ENCODE measurements around the gene ZBTB2. TPM values are rescaled to one million over a fixed set of nuclear protein-coding genes. Genes with fewer than 3 reads are reported as not detected.

The ZBTB2 gene
- 10 to 100 TPM; 15.3 to 26.7 (median 25.5) TPM for total RNA-seq
- 10 to 100 TPM; 13.8 to 25.7 TPM for polyA plus RNA-seq
- total RNA-seq = 37.2 reads per million, percentile 64 among the genes with 10 or more reads in this experiment

- H3K36me3 ChIP-seq (ENCODE audit: control insufficient read depth in 2 of 3, insufficient read depth in 3 of 3, low read length in 3 of 3) = peaks cover 0 to 7% (median 0%) of the 10 kb centered on the region in 3 experiments
- intact Hi-C loops (cut with micrococcal nuclease) = loop anchor here (1.0 to 10.0 kb wide), 10 partner anchors 15 to 1824 kb away; partner anchors contain the start of genes FBXO5 (in 2 of the 2), GINM1 (in 2 of the 2), MTRF1L (in 2 of the 2) and KATNA1 (in 1 of the 2)
- H3K27me3 ChIP-seq (ENCODE audit: control insufficient read depth in 2 of 2, insufficient read depth in 2 of 2, low read length in 2 of 2) = no peaks in the 10 kb centered on the region
- H3K27ac ChIP-seq (ENCODE audit: low read depth, low read length) = peak within 1 kb of the TSS; percentile 96
- Mint-ChIP-seq H3K9me3 (peaks cover 0 to 5% (median 0%) of the 10 kb centered on the region in 11 donors), H3K36me3 (peaks cover 0 to 16% (median 4%) of the 10 kb centered on the region in 5 donors), H3K4me1 (peaks cover 44 to 76% (median 71%) of the 10 kb centered on the region in 7 donors), H3K4me3 (peak within 1 kb of the TSS; percentile 92 to 99 (median 98)), H3K27me3 (peaks cover 0 to 4% (median 0%) of the 10 kb centered on the region in 5 donors), H3K27ac (peak within 1 kb of the TSS; percentile 90 to 100 (median 98))
- POLR2A ChIA-PET = interaction anchor here (0.6 to 3.8 kb wide), 8 partner anchors 13 to 793 kb away, joined by 6 to 50 read pairs (median 24); partner anchors contain the start of gene RMND1
- no peaks in the 10 kb centered on the region for H3K9me3 ChIP-seq (ENCODE audit: control insufficient read depth in 2 of 3, low read length in 3 of 3)
- DNase-seq = peak; percentile 51 to 79 (median 67)
- CTCF ChIA-PET = no interaction called here
- peak within 1 kb of the TSS; percentile 57 for H3K4me3 ChIP-seq (ENCODE audit: low read length)
- ATAC-seq = no peak
- H3K4me1 ChIP-seq (ENCODE audit: control insufficient read depth in 2 of 2, insufficient read depth in 2 of 2, low read length in 2 of 2) = peaks cover 53% of the 10 kb centered on the region in 2 donors
These were observed at the start of gene ZBTB2 for GRCh38 chr6:151391471-151392413. Gene ZBTB2, minus strand, starts transcription at chr6:151391559. Its CDS starts 17,922 bp downstream, at chr6:151373637.

GRCh38 chr6:151440930-151441329 lies 49.6 kb upstream of the ZBTB2 start:
- H3K4me3 Mint-ChIP-seq = no peak overlapping the region
- H3K36me3 Mint-ChIP-seq = peaks cover 0 to 22% (median 6%) of the 10 kb centered on the region in 5 donors
- no peaks in the 10 kb centered on the region for H3K27me3 ChIP-seq (ENCODE audit: control insufficient read depth in 2 of 2, insufficient read depth in 2 of 2, low read length in 2 of 2)
- peaks cover 6 to 8% of the 10 kb centered on the region in 2 donors for H3K4me1 ChIP-seq (ENCODE audit: control insufficient read depth in 2 of 2, insufficient read depth in 2 of 2, low read length in 2 of 2)
- intact Hi-C loops (cut with micrococcal nuclease) = loop anchor here (1.0 to 10.0 kb wide), 4 partner anchors 35 to 828 kb away; no protein-coding TSS in a partner anchor
- peak in 7 of 9 donors; percentile 10 to 46 (median 33) for DNase-seq
- H3K9me3 ChIP-seq (ENCODE audit: control insufficient read depth in 2 of 3, low read length in 3 of 3) = no peaks in the 10 kb centered on the region
- CTCF ChIA-PET = interaction anchor here (0.6 to 5.0 kb wide), 10 partner anchors 21 to 793 kb away, joined by 3 to 20 read pairs (median 4); no protein-coding TSS in a partner anchor
- peaks cover 0 to 10% (median 0%) of the 10 kb centered on the region in 3 experiments for H3K36me3 ChIP-seq (ENCODE audit: control insufficient read depth in 2 of 3, insufficient read depth in 3 of 3, low read length in 3 of 3)
- H3K27me3 Mint-ChIP-seq = no peaks in the 10 kb centered on the region
- no peak overlapping the region for H3K4me3 ChIP-seq (ENCODE audit: low read length)
- peaks cover 16 to 62% (median 47%) of the 10 kb centered on the region in 7 donors for H3K4me1 Mint-ChIP-seq
- peak; percentile 47 for ATAC-seq
- no peak overlapping the region for H3K27ac ChIP-seq (ENCODE audit: low read depth, low read length)
- POLR2A ChIA-PET = interaction anchor here (1.0 to 1.5 kb wide), 3 partner anchors 8 to 11 kb away, joined by 4 to 5 read pairs (median 5); partner anchors contain the start of gene RMND1
- H3K9me3 Mint-ChIP-seq = no peaks in the 10 kb centered on the region
- peak overlapping the region in 3 of 9 donors; percentile 2 to 23 (median 20) for H3K27ac Mint-ChIP-seq

GRCh38 chr6:151440498-151440897 lies 49.1 kb upstream of the ZBTB2 start:
- Mint-ChIP-seq H3K27me3 (no peaks in the 10 kb centered on the region), H3K4me1 (peaks cover 16 to 59% (median 44%) of the 10 kb centered on the region in 7 donors), H3K27ac (peak overlapping the region in 4 of 9 donors; percentile 2 to 23 (median 18)), H3K9me3 (no peaks in the 10 kb centered on the region), H3K36me3 (peaks cover 0 to 22% (median 6%) of the 10 kb centered on the region in 5 donors), H3K4me3 (peak overlapping the region in 1 of 10 donors; percentile 15)
- H3K36me3 ChIP-seq (ENCODE audit: control insufficient read depth in 2 of 3, insufficient read depth in 3 of 3, low read length in 3 of 3) = peaks cover 0 to 10% (median 0%) of the 10 kb centered on the region in 3 experiments
- ATAC-seq (no peak), DNase-seq (no peak)
- H3K27me3 ChIP-seq (ENCODE audit: control insufficient read depth in 2 of 2, insufficient read depth in 2 of 2, low read length in 2 of 2) = no peaks in the 10 kb centered on the region
- ChIA-PET POLR2A (interaction anchor here (1.5 kb wide), 1 partner anchor 10 kb away, joined by 5 read pairs; no protein-coding TSS in a partner anchor), CTCF (interaction anchor here (0.9 to 5.0 kb wide), 5 partner anchors 21 to 36 kb away, joined by 3 to 20 read pairs (median 3); no protein-coding TSS in a partner anchor)
- intact Hi-C loops (cut with micrococcal nuclease) = loop anchor here in 1 of 2 donors (2.0 to 10.0 kb wide), 2 partner anchors 684 to 828 kb away; no protein-coding TSS in a partner anchor
- no peak overlapping the region for H3K4me3 ChIP-seq (ENCODE audit: low read length)
- H3K9me3 ChIP-seq (ENCODE audit: control insufficient read depth in 2 of 3, low read length in 3 of 3) = no peaks in the 10 kb centered on the region
- H3K27ac ChIP-seq (ENCODE audit: low read depth, low read length) = no peak overlapping the region
- peaks cover 6 to 8% of the 10 kb centered on the region in 2 donors for H3K4me1 ChIP-seq (ENCODE audit: control insufficient read depth in 2 of 2, insufficient read depth in 2 of 2, low read length in 2 of 2)

DNA sequence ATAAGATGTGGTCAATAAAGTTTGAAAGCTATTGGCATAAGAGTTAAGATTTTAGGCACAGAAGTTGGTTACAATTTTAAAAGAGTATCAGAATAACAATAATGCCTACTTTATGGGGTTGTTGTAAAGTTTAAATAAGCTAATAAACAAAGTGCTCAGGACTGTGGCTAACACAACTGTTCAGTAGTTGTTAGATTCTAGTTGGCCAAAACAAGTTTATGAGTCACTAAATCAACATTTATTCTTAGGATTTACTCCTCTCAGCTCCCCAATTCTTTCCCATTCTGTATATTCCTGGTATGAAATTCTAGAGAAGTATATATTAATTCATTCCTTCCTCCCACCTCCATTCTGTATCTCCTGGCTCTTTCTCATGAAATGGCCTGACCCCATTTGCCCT lies 46.0 kb upstream of the ZBTB2 start:
- no peaks in the 10 kb centered on the region for H3K27me3 Mint-ChIP-seq
- H3K9me3 Mint-ChIP-seq = no peaks in the 10 kb centered on the region
- H3K4me3 Mint-ChIP-seq = no peak overlapping the region

GRCh38 chr6:151436802-151437201 lies 45.4 kb upstream of the ZBTB2 start:
- POLR2A ChIA-PET = interaction anchor here (0.6 kb wide), 1 partner anchor 47 kb away, joined by 3 read pairs; no protein-coding TSS in a partner anchor
- no peak overlapping the region for H3K4me3 Mint-ChIP-seq

More for the DNA sequence above, 46.0 kb upstream of the ZBTB2 start:
- DNase-seq (no peak), ATAC-seq (no peak)
- Histone ChIP-seq H3K27me3 (ENCODE audit: control insufficient read depth in 2 of 2, insufficient read depth in 2 of 2, low read length in 2 of 2) (no peaks in the 10 kb centered on the region), H3K27ac (ENCODE audit: low read depth, low read length) (no peak overlapping the region), H3K9me3 (ENCODE audit: control insufficient read depth in 2 of 3, low read length in 3 of 3) (no peaks in the 10 kb centered on the region), H3K36me3 (ENCODE audit: control insufficient read depth in 2 of 3, insufficient read depth in 3 of 3, low read length in 3 of 3) (peaks cover 2 to 15% (median 3%) of the 10 kb centered on the region in 3 experiments), H3K4me1 (ENCODE audit: control insufficient read depth in 2 of 2, insufficient read depth in 2 of 2, low read length in 2 of 2) (peaks cover 6 to 8% of the 10 kb centered on the region in 2 donors), H3K4me3 (ENCODE audit: low read length) (no peak overlapping the region)
- ChIA-PET POLR2A (no interaction called here), CTCF (interaction anchor here (5.0 kb wide), 1 partner anchor 31 kb away, joined by 18 read pairs; no protein-coding TSS in a partner anchor)
- intact Hi-C loops (cut with micrococcal nuclease) = no loop called here
- peaks cover 8 to 47% (median 36%) of the 10 kb centered on the region in 7 donors for H3K4me1 Mint-ChIP-seq
- peaks cover 3 to 13% (median 3%) of the 10 kb centered on the region in 5 donors for H3K36me3 Mint-ChIP-seq
- H3K27ac Mint-ChIP-seq = peak overlapping the region in 2 of 9 donors; percentile 5 to 31

GRCh38 chr6:151436300-151436699 lies 44.9 kb upstream of the ZBTB2 start:
- Mint-ChIP-seq H3K4me1 (peaks cover 3 to 39% (median 26%) of the 10 kb centered on the region in 7 donors), H3K27ac (no peak overlapping the region)
- peaks cover 3 to 24% (median 8%) of the 10 kb centered on the region in 3 experiments for H3K36me3 ChIP-seq (ENCODE audit: control insufficient read depth in 2 of 3, insufficient read depth in 3 of 3, low read length in 3 of 3)

More at GRCh38 chr6:151436802-151437201, 45.4 kb upstream of the ZBTB2 start:
- Mint-ChIP-seq H3K9me3 (no peaks in the 10 kb centered on the region), H3K27me3 (no peaks in the 10 kb centered on the region), H3K36me3 (peaks cover 4 to 14% (median 5%) of the 10 kb centered on the region in 5 donors), H3K4me1 (peaks cover 4 to 44% (median 30%) of the 10 kb centered on the region in 7 donors), H3K27ac (no peak overlapping the region)
- Histone ChIP-seq H3K4me3 (ENCODE audit: low read length) (no peak overlapping the region), H3K4me1 (ENCODE audit: control insufficient read depth in 2 of 2, insufficient read depth in 2 of 2, low read length in 2 of 2) (peaks cover 6 to 8% of the 10 kb centered on the region in 2 donors), H3K27ac (ENCODE audit: low read depth, low read length) (no peak overlapping the region), H3K27me3 (ENCODE audit: control insufficient read depth in 2 of 2, insufficient read depth in 2 of 2, low read length in 2 of 2) (no peaks in the 10 kb centered on the region), H3K36me3 (ENCODE audit: control insufficient read depth in 2 of 3, insufficient read depth in 3 of 3, low read length in 3 of 3) (peaks cover 3 to 21% (median 8%) of the 10 kb centered on the region in 3 experiments), H3K9me3 (ENCODE audit: control insufficient read depth in 2 of 3, low read length in 3 of 3) (no peaks in the 10 kb centered on the region)
- ATAC-seq (no peak), DNase-seq (no peak)
- intact Hi-C loops (cut with micrococcal nuclease) = no loop called here
- CTCF ChIA-PET = interaction anchor here (0.6 kb wide), 2 partner anchors 9 to 103 kb away, joined by 3 to 4 read pairs; no protein-coding TSS in a partner anchor

More at GRCh38 chr6:151436300-151436699, 44.9 kb upstream of the ZBTB2 start:
- POLR2A ChIA-PET = no interaction called here
- no peak overlapping the region for H3K4me3 ChIP-seq (ENCODE audit: low read length)
- no peaks in the 10 kb centered on the region for H3K27me3 Mint-ChIP-seq
- peaks cover 4 to 13% (median 5%) of the 10 kb centered on the region in 5 donors for H3K36me3 Mint-ChIP-seq
- H3K4me3 Mint-ChIP-seq = no peak overlapping the region
- peaks cover 5 to 6% of the 10 kb centered on the region in 2 donors for H3K4me1 ChIP-seq (ENCODE audit: control insufficient read depth in 2 of 2, insufficient read depth in 2 of 2, low read length in 2 of 2)
- no peak overlapping the region for H3K27ac ChIP-seq (ENCODE audit: low read depth, low read length)
- CTCF ChIA-PET = interaction anchor here (0.6 kb wide), 1 partner anchor 9 kb away, joined by 3 read pairs; no protein-coding TSS in a partner anchor
- ATAC-seq (no peak), DNase-seq (no peak)
- H3K27me3 ChIP-seq (ENCODE audit: control insufficient read depth in 2 of 2, insufficient read depth in 2 of 2, low read length in 2 of 2) = no peaks in the 10 kb centered on the region
- H3K9me3 ChIP-seq (ENCODE audit: control insufficient read depth in 2 of 3, low read length in 3 of 3) = no peaks in the 10 kb centered on the region
- no peaks in the 10 kb centered on the region for H3K9me3 Mint-ChIP-seq
- intact Hi-C loops (cut with micrococcal nuclease) = no loop called here
